Colonic mucosa (tissue), 4 donors: ENCODE data around the gene ITCH. TPM values are rescaled to one million over a fixed set of nuclear protein-coding genes. Genes with fewer than 3 reads are reported as not detected.

Experiments used
- DNase-seq: peaks from one replicate; pipeline ENCODE4 v3.0.0-alpha.2; 2020
- H3K27ac ChIP-seq: fragments of 200-600 bp; one replicate; pipeline ENCODE4 v1.8.0; 2021
- H3K27me3 ChIP-seq: fragments of 200-600 bp; one replicate; pipeline ENCODE4 v1.8.0; 2021
- H3K36me3 ChIP-seq: fragments of 200-600 bp; one replicate; pipeline ENCODE4 v1.8.0; 2021
- H3K4me1 ChIP-seq: fragments of 200-600 bp; one replicate; pipeline ENCODE4 v1.8.0; 2021; ENCODE audit warnings: mild to moderate bottlenecking
- H3K4me3 ChIP-seq: fragments of 200-600 bp; one replicate; pipeline ENCODE4 v1.8.0; 2021
- H3K9ac ChIP-seq, 2 donors: one replicate each; pipeline ENCODE4 v1.7.0; 2013; ENCODE audit warnings: control low read depth in 2 of 2, low read depth in 2 of 2, low read length in 2 of 2
- H3K9me3 ChIP-seq: fragments of 200-600 bp; one replicate; pipeline ENCODE4 v1.8.0; 2021
- intact Hi-C: fragments of 100-400 bp; cut with DNase I; formaldehyde crosslinking; loops from one replicate; pipeline ENCODE4 v1.14.1; 2022
- total RNA-seq, 2 donors: library from RNA; stranded (reverse); fragmentation: NEBNext Ultra II Directional in 1 of 2; extraction: Animal tissue kit (Norgen Biotek cat#: 25700) in 1 of 2; gene quantifications; one replicate each; pipeline ENCODE4 v1.2.1, GENCODE V29; 2021
- TF ChIP-seq, protein P1 (sequence below): fragments of 200-600 bp; IDR thresholded peaks from one replicate; pipeline ENCODE4 v1.8.0; 2022; ENCODE audit warnings: antibody characterized with exemption, mild to moderate bottlenecking
- donor health status: healthy.
- donor health status: DM: no; HTN: no; CAD: no.
- donor health status: DM: no; HTN: no; CAD: no.

Gene ITCH
- total RNA-seq, 2 donors from 2014 or later: 50.0 to 71.4 TPM

DNA sequence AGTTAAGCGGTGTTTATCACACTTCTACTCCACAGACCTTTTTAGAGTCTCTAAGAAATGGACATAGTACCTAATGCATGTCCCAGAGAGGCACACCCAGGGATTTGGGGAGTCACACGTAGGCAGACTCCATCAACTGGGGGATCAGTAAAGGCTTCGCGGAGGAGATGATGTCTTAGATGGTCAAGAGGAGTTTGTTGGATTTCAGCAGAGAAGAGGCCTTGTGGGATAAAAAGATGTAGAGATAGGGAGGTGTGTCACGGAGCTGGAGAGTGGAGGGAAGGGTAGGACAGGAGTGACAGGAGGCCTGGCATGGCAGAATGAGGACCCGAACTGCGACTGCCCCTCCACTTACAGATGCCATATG is 162.3 kb downstream of the ITCH start:
- H3K4me3 ChIP-seq: no peak overlapping the region
- H3K4me1 ChIP-seq: peaks cover 10% of the 10 kb centered on the region
- H3K9me3 ChIP-seq: no peaks in the 10 kb centered on the region
- intact Hi-C loops: loop anchor here (10.0 kb wide), 1 partner anchor 211 kb away; no protein-coding TSS in a partner anchor
- H3K9ac ChIP-seq: peak overlapping the region in 1 of 2 donors; percentile 55
- peaks cover 14% of the 10 kb centered on the region for H3K36me3 ChIP-seq
- TF ChIP-seq, protein P1, sequence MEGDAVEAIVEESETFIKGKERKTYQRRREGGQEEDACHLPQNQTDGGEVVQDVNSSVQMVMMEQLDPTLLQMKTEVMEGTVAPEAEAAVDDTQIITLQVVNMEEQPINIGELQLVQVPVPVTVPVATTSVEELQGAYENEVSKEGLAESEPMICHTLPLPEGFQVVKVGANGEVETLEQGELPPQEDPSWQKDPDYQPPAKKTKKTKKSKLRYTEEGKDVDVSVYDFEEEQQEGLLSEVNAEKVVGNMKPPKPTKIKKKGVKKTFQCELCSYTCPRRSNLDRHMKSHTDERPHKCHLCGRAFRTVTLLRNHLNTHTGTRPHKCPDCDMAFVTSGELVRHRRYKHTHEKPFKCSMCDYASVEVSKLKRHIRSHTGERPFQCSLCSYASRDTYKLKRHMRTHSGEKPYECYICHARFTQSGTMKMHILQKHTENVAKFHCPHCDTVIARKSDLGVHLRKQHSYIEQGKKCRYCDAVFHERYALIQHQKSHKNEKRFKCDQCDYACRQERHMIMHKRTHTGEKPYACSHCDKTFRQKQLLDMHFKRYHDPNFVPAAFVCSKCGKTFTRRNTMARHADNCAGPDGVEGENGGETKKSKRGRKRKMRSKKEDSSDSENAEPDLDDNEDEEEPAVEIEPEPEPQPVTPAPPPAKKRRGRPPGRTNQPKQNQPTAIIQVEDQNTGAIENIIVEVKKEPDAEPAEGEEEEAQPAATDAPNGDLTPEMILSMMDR: no peak
- H3K27me3 ChIP-seq: no peaks in the 10 kb centered on the region
- H3K27ac ChIP-seq: peak overlapping the region; percentile 71
- DNase-seq: no peak

DNA sequence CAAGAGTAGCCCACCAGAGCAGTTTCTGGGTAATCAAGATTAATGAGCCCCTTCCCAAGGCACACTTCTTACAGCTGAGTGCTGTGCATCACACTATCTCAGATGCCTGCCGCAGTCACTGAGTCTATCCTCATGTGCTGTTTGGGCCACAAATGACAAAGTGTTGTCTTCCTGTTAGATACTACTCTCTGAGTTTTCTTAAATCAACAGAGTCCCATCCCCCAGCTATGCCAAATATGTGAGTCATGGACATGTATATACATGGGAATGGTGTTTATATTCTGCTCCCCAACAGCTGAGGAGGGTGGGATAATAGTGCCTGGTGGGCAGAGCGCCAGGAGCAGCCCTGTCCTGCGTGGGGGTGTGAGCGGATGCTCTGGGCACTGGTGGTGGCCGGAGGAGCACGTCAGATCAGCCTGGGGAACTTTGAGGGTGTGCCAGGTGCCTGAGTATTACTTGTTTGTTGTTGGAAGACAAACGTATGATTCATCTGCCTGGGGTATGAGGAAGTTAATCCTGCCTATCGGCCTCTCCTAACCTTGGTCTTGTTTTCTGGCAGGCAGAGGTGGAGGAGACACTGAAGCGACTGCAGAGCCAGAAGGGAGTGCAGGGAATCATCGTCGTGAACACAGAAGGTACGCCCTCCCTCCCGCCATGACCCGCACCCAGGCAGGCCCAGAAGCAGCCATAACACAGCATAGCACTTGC is 162.8 kb downstream of the ITCH start:
- H3K9me3 ChIP-seq: no peaks in the 10 kb centered on the region
- peaks cover 14% of the 10 kb centered on the region for H3K36me3 ChIP-seq
- no peaks in the 10 kb centered on the region for H3K27me3 ChIP-seq
- DNase-seq: peak; percentile 87
- peak overlapping the region in 1 of 2 donors; percentile 55 for H3K9ac ChIP-seq
- intact Hi-C loops: loop anchor here (10.0 kb wide), 1 partner anchor 211 kb away; no protein-coding TSS in a partner anchor
- H3K4me1 ChIP-seq: peaks cover 10% of the 10 kb centered on the region
- H3K4me3 ChIP-seq: no peak overlapping the region
- H3K27ac ChIP-seq: peak overlapping the region; percentile 71
- TF ChIP-seq, protein P1: no peak

DNA sequence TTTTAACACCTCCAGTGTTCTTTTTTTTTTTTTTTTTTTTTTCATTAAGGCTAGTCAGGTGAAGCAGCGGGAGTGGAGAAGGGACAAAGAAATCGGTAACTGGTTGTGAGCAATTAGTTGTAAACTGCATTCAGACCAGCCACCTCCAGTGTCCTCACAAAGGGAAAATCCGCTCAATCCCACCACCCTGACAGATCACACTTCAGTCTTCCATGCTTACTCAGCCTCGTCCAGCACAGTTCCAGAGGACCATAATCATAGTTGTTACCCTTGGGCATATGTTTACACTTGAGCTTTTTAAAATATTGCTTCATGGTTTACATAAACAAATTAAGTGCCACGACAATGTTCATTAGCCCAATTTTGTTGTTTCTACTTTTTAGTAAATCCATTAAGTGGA is 163.4 kb downstream of the ITCH start:
- peaks cover 14% of the 10 kb centered on the region for H3K36me3 ChIP-seq
- H3K4me3 ChIP-seq: no peak overlapping the region
- intact Hi-C loops: loop anchor here (10.0 kb wide), 1 partner anchor 212 kb away; no protein-coding TSS in a partner anchor
- H3K27me3 ChIP-seq: no peaks in the 10 kb centered on the region
- TF ChIP-seq, protein P1: no peak
- peaks cover 10% of the 10 kb centered on the region for H3K4me1 ChIP-seq
- H3K27ac ChIP-seq: peak overlapping the region; percentile 71
- DNase-seq: no peak
- H3K9me3 ChIP-seq: no peaks in the 10 kb centered on the region
- peak overlapping the region in 1 of 2 donors; percentile 55 for H3K9ac ChIP-seq

DNA sequence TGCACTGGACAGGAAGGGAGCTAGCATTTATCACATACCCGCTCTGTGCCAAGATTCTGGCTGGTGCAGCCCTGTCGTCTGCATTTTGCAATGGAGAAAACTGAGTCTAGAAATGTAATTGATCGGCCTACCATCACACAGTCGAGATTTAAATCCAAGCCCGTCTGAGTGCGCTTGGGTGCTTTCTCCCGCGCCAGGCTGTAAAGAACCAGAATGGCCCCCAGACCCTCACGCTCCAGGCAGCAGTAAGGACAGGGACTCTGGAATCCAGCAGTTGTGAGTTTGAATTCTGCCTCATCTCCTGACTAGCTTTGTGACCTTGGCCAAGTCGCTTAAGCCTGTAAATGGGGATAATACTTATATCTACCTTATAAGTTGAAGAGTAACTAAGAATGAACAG is 163.9 kb downstream of the ITCH start:
- no peak overlapping the region for H3K4me3 ChIP-seq
- H3K4me1 ChIP-seq: peaks cover 10% of the 10 kb centered on the region

DNA sequence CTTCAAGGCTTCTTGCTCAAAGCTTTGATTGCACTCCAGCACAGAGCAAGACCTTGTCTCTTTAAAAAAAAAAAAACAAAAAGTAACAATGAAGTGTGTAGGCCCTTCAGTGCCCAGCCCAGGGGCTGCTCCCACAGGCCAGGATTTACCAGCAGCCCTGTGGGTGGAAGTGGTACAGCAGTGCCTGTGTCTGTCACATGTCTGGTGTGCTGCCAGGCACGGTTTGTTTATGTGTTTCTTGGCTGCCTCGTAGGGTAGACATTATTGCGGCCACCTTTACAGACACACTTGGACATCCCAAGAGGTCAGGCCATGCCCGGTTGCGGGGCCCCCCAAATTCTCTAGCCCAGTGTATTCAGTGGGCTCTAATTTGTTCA is 165.8 kb downstream of the ITCH start:
- H3K4me1 ChIP-seq: peaks cover 6% of the 10 kb centered on the region
- H3K27me3 ChIP-seq: no peaks in the 10 kb centered on the region
- intact Hi-C loops: loop anchor here (10.0 kb wide), 1 partner anchor 214 kb away; no protein-coding TSS in a partner anchor
- H3K9ac ChIP-seq: peak overlapping the region in 1 of 2 donors; percentile 4
- no peak overlapping the region for H3K27ac ChIP-seq
- TF ChIP-seq, protein P1: no peak
- H3K9me3 ChIP-seq: no peaks in the 10 kb centered on the region
- H3K4me3 ChIP-seq: no peak overlapping the region
- no peak for DNase-seq
- peaks cover 14% of the 10 kb centered on the region for H3K36me3 ChIP-seq

More for the DNA sequence above, 163.9 kb downstream of the ITCH start:
- Histone ChIP-seq H3K9me3 (no peaks in the 10 kb centered on the region), H3K27ac (peak overlapping the region; percentile 71), H3K27me3 (no peaks in the 10 kb centered on the region), H3K36me3 (peaks cover 14% of the 10 kb centered on the region), H3K9ac (peak overlapping the region in 1 of 2 donors; percentile 55)
- no peak for DNase-seq
- TF ChIP-seq, protein P1: no peak
- intact Hi-C loops: loop anchor here (10.0 kb wide), 1 partner anchor 212 kb away; no protein-coding TSS in a partner anchor
